NOMO-1 treated with dmso at 0.1 percent for 144 hours (cell line): Measurements from ENCODE around the gene VPS25.
A peak's percentile ranks its signal among the peaks of the same experiment; 100 is the strongest.

Experiments
- DNase-seq: peaks from one replicate; lab custom pipeline; 2025; ENCODE audit not compliant: unreplicated experiment; lab: John Stamatoyannopoulos, UW

The VPS25 gene

GRCh38 chr17:42792545-42792944 is 19.3 kb downstream of the VPS25 start:
- DNase-seq: no peak

GRCh38 chr17:42795061-42795460 is 21.8 kb downstream of the VPS25 start:
- no peak for DNase-seq

- DNase-seq: no peak
Measured at GRCh38 chr17:42795465-42795864, 22.2 kb downstream of the VPS25 start.

- DNase-seq: no peak
Measured at GRCh38 chr17:42796066-42796758, 23.0 kb downstream of the VPS25 start.

- DNase-seq: no peak
Measured at GRCh38 chr17:42797067-42798007, 24.1 kb downstream of the VPS25 start.

GRCh38 chr17:42798011-42798382 is 24.7 kb downstream of the VPS25 start:
- no peak for DNase-seq

GRCh38 chr17:42798383-42799380 is 25.4 kb downstream of the VPS25 start, which contains the start of the genes CNTD1 and COA3:
Gene CNTD1, plus strand, starts transcription at chr17:42798861. Its CDS starts 207 bp downstream, at chr17:42799068.
Gene COA3, minus strand, starts transcription at chr17:42798704. Its CDS starts 23 bp downstream, at chr17:42798681.
- DNase-seq: peak; percentile 71

GRCh38 chr17:42803074-42803883 is 30.0 kb downstream of the VPS25 start:
- no peak for DNase-seq

- DNase-seq: no peak
Measured at GRCh38 chr17:42804918-42805367, 31.7 kb downstream of the VPS25 start.

GRCh38 chr17:42806249-42806648 is 33.0 kb downstream of the VPS25 start:
- no peak for DNase-seq

- no peak for DNase-seq
Measured at GRCh38 chr17:42809250-42809649, 36.0 kb downstream of the VPS25 start.

- DNase-seq: no peak
Measured at GRCh38 chr17:42814633-42815399, 41.6 kb downstream of the VPS25 start.

GRCh38 chr17:42817866-42818265 is 44.6 kb downstream of the VPS25 start:
- DNase-seq: no peak

GRCh38 chr17:42818379-42818778 is 45.1 kb downstream of the VPS25 start:
- no peak for DNase-seq

- peak; percentile 30 for DNase-seq
Measured at GRCh38 chr17:42819939-42820535, 46.8 kb downstream of the VPS25 start.

- DNase-seq: no peak
Measured at GRCh38 chr17:42821176-42821575, 47.9 kb downstream of the VPS25 start.

- DNase-seq: no peak
Measured at GRCh38 chr17:42827472-42827871, 54.2 kb downstream of the VPS25 start.
